Occipital lobe (tissue), 2 donors: ENCODE measurements around the gene MED22. TPM values are rescaled to one million over a fixed set of nuclear protein-coding genes. Genes with fewer than 3 reads are reported as not detected.

Experiments
- DNase-seq: peaks from one replicate; lab custom pipeline; 2025; lab: John Stamatoyannopoulos, UW
- total RNA-seq: library from RNA; depleted of rRNA; stranded (reverse); fragments of >200 nt; gene quantifications from one replicate; pipeline ENCODE4 v1.2.3, GENCODE V29; 2014

The MED22 gene
- total RNA-seq, 1 donor from 2014 or later: 17.9 TPM

- peak; percentile 93 for DNase-seq
Observed at GRCh38 chr9:133375724-133376654, 28.1 kb upstream of the MED22 start, which contains the start of the genes STKLD1 and SURF4. STKLD1 (plus strand) TSS chr9:133376366; CDS start chr9:133376474, 108 bp downstream. SURF4 (minus strand) TSS chr9:133376060; CDS start chr9:133375969, 91 bp downstream.

GRCh38 chr9:133375116-133375723 is 27.3 kb upstream of the MED22 start:
- no peak for DNase-seq

GRCh38 chr9:133374612-133375115 is 26.7 kb upstream of the MED22 start:
- no peak for DNase-seq

GRCh38 chr9:133372144-133372543 is 24.2 kb upstream of the MED22 start:
- DNase-seq: no peak

GRCh38 chr9:133371261-133371711 is 23.4 kb upstream of the MED22 start:
- DNase-seq: no peak

- no peak for DNase-seq
Observed at GRCh38 chr9:133370685-133371084, 22.8 kb upstream of the MED22 start.

GRCh38 chr9:133369933-133370332 is 22.0 kb upstream of the MED22 start:
- no peak for DNase-seq

GRCh38 chr9:133369422-133369821 is 21.5 kb upstream of the MED22 start:
- DNase-seq: no peak

GRCh38 chr9:133368249-133368881 is 20.4 kb upstream of the MED22 start:
- no peak for DNase-seq

GRCh38 chr9:133367778-133368177 is 19.8 kb upstream of the MED22 start:
- no peak for DNase-seq

GRCh38 chr9:133367221-133367620 is 19.3 kb upstream of the MED22 start:
- no peak for DNase-seq

- no peak for DNase-seq
Observed at GRCh38 chr9:133366435-133366834, 18.5 kb upstream of the MED22 start.

GRCh38 chr9:133362359-133363044 is 14.6 kb upstream of the MED22 start:
- no peak for DNase-seq

GRCh38 chr9:133361507-133362092 is 13.7 kb upstream of the MED22 start:
- DNase-seq: no peak

- DNase-seq: no peak
Observed at GRCh38 chr9:133360400-133361393, 12.8 kb upstream of the MED22 start.

- no peak for DNase-seq
Observed at GRCh38 chr9:133359399-133360175, 11.7 kb upstream of the MED22 start.

GRCh38 chr9:133357656-133358055 is 9.7 kb upstream of the MED22 start:
- no peak for DNase-seq

- DNase-seq: peak; percentile 78
Observed at GRCh38 chr9:133356391-133357091, 8.6 kb upstream of the MED22 start, which contains the start of the genes SURF1 and SURF2. SURF1 (minus strand) TSS chr9:133356487; CDS start chr9:133356453, 34 bp downstream. SURF2 (plus strand) TSS chr9:133356550; CDS start chr9:133356593, 43 bp downstream.
